SH-SY5Y (cell line): Measurements from ENCODE around the gene SENP2.

Source experiments
- GATA2 ChIP-seq: IDR thresholded peaks from 2 replicates; pipeline ENCODE4 v1.6.1; 2011; ENCODE audit warnings: mild to moderate bottlenecking, low read depth, low read length
- GATA3 ChIP-seq: IDR thresholded peaks from 2 replicates; pipeline ENCODE4 v1.6.1; 2011; ENCODE audit warnings: low read depth, mild to moderate bottlenecking, low read length, moderate library complexity

- TF ChIP-seq GATA2: no peak
- TF ChIP-seq GATA3: no peak
These were observed 13.9 kb upstream of the SENP2 start for GRCh38 chr3:185572183-185572582.
